ENCODE measurements around the gene SLCO4A1. TPM values are rescaled to one million over a fixed set of nuclear protein-coding genes. Genes with fewer than 3 reads are reported as not detected.

The SLCO4A1 gene
- polyA plus RNA-seq, 1 experiment = 0.09 TPM

DNA sequence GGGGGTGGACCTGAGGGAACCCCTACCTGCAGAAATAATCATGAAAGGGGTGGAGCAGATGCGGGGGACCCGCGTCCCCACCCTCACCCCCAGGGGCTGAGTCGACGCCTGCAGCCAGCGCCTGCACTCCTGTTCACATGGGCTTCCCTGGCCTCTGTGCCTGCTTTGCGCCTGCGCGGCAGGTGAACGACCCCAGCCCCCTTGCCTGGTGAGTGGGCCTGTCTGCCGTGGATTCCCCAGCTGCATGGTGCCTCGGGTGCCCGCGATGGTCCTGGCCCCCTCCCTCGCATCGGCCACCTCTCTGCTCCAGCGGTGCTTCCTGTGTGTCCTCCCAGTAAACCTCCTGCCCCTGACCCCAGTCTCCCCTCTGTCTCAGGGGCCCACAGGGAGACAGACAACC, 47.6 kb downstream of the SLCO4A1 start:
- Histone ChIP-seq H3K4me3 (ENCODE audit: low read depth, low read length) (no peak overlapping the region), H3K27ac (ENCODE audit: low read depth, low read length) (no peak overlapping the region), H3K9me3 (ENCODE audit: control insufficient read depth, insufficient read depth, low read length) (no peaks in the 10 kb centered on the region; the same call in 1 of the 2 replicates), H3K27me3 (ENCODE audit: control insufficient read depth, insufficient read depth, low read length) (peaks cover 30% of the 10 kb centered on the region)
- ChIA-PET POLR2A (no interaction called here), CTCF (no interaction called here)
- TF ChIP-seq, protein P1, sequence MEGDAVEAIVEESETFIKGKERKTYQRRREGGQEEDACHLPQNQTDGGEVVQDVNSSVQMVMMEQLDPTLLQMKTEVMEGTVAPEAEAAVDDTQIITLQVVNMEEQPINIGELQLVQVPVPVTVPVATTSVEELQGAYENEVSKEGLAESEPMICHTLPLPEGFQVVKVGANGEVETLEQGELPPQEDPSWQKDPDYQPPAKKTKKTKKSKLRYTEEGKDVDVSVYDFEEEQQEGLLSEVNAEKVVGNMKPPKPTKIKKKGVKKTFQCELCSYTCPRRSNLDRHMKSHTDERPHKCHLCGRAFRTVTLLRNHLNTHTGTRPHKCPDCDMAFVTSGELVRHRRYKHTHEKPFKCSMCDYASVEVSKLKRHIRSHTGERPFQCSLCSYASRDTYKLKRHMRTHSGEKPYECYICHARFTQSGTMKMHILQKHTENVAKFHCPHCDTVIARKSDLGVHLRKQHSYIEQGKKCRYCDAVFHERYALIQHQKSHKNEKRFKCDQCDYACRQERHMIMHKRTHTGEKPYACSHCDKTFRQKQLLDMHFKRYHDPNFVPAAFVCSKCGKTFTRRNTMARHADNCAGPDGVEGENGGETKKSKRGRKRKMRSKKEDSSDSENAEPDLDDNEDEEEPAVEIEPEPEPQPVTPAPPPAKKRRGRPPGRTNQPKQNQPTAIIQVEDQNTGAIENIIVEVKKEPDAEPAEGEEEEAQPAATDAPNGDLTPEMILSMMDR (IDR thresholded peaks at IDR 0.05; ENCODE audit: low read depth, low read length) = no peak
- DNase-seq (ENCODE audit: low read depth, low spot score) = no peak

DNA sequence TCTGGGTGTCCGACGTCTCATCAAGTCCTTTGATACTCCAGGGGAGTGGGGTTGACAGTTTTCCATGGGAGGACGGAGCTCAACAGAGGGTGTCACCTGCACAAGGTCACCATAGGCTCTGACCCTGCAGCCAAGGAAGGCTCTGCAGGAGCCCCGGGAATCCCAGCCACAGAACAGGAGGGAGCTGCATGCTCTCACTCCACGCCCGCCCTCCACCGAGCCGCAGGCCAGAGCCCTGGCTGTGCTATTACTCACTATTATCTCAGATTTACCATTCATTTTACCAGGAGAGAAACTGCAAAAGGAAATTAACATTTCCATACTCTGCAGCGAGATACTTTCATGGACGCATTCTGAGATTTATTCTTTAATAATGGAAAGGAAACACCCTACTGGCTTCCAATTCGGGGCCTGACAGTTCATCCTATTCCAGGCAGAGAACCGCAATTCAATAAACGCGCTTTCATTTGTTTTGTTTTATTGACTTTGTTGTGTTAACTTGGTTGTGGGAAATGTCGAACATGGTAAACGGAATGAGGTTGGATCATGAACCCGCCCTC, 48.0 kb downstream of the SLCO4A1 start:
- Histone ChIP-seq H3K27me3 (ENCODE audit: control insufficient read depth, insufficient read depth, low read length) (peaks cover 27% of the 10 kb centered on the region), H3K27ac (ENCODE audit: low read depth, low read length) (no peak overlapping the region), H3K4me3 (ENCODE audit: low read depth, low read length) (no peak overlapping the region), H3K9me3 (ENCODE audit: control insufficient read depth, insufficient read depth, low read length) (no peaks in the 10 kb centered on the region; the same call in 1 of the 2 replicates)
- TF ChIP-seq, protein P1 (IDR thresholded peaks at IDR 0.05; ENCODE audit: low read depth, low read length) = no peak
- ChIA-PET CTCF (no interaction called here), POLR2A (interaction anchor here (0.7 kb wide), 1 partner anchor 64 kb away, joined by 8 read pairs; no protein-coding TSS in a partner anchor)
- no peak for DNase-seq (ENCODE audit: low read depth, low spot score)

DNA sequence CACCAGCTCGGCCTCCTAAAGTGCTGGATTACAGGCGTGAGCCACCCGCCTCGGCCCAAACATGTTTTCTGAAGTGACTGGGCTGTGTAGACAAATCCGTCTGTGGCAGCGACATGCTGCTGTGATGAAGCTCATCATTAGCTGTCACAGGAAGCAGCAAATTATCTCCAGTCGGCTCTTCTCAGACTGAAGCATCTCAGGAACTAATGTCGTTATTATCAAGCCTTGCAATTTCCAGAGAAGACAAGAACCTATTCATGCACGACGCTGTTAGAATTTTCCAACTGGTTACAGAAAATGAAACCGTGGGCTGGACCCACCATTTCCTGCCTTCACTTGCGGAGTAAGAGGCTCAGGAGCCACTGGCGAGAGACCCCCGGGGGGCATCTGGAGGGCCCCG, 49.2 kb downstream of the SLCO4A1 start:
- DNase-seq (ENCODE audit: low read depth, low spot score) = no peak
- TF ChIP-seq, protein P1 (IDR thresholded peaks at IDR 0.05; ENCODE audit: low read depth, low read length) = no peak
- no peak overlapping the region for H3K27ac ChIP-seq (ENCODE audit: low read depth, low read length)
- ChIA-PET POLR2A (no interaction called here), CTCF (no interaction called here)
- H3K4me3 ChIP-seq (ENCODE audit: low read depth, low read length) = no peak overlapping the region
- no peaks in the 10 kb centered on the region; the same call in 1 of the 2 replicates for H3K9me3 ChIP-seq (ENCODE audit: control insufficient read depth, insufficient read depth, low read length)
- peaks cover 19% of the 10 kb centered on the region for H3K27me3 ChIP-seq (ENCODE audit: control insufficient read depth, insufficient read depth, low read length)

DNA sequence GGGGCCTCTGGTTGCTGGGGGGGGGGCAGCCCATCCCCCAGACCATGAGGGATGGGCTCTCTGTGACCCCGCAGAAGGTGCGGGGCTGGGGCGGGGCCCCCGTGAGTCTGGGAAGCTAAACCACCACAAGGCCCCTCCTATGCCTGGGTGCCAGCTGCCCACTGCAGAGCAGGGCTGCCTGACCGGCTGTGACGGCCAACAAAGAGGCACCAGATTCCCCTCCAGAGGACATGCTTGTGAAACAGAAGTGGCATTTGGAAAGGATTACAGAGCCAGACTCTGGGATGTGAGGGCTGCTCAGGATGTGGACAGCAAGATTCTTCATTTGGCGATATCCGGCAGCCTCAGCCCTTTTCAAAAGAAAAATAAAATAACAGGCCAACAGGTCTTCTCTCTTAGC, 49.9 kb downstream of the SLCO4A1 start:
- CTCF ChIA-PET = no interaction called here
- peaks cover 16% of the 10 kb centered on the region for H3K27me3 ChIP-seq (ENCODE audit: control insufficient read depth, insufficient read depth, low read length)
- H3K4me3 ChIP-seq (ENCODE audit: low read depth, low read length) = no peak overlapping the region
- no peak for DNase-seq (ENCODE audit: low read depth, low spot score)
- POLR2A ChIA-PET = no interaction called here
- H3K9me3 ChIP-seq (ENCODE audit: control insufficient read depth, insufficient read depth, low read length) = no peaks in the 10 kb centered on the region; the same call in 1 of the 2 replicates
- TF ChIP-seq, protein P1 (IDR thresholded peaks at IDR 0.05; ENCODE audit: low read depth, low read length) = no peak
- H3K27ac ChIP-seq (ENCODE audit: low read depth, low read length) = no peak overlapping the region

DNA sequence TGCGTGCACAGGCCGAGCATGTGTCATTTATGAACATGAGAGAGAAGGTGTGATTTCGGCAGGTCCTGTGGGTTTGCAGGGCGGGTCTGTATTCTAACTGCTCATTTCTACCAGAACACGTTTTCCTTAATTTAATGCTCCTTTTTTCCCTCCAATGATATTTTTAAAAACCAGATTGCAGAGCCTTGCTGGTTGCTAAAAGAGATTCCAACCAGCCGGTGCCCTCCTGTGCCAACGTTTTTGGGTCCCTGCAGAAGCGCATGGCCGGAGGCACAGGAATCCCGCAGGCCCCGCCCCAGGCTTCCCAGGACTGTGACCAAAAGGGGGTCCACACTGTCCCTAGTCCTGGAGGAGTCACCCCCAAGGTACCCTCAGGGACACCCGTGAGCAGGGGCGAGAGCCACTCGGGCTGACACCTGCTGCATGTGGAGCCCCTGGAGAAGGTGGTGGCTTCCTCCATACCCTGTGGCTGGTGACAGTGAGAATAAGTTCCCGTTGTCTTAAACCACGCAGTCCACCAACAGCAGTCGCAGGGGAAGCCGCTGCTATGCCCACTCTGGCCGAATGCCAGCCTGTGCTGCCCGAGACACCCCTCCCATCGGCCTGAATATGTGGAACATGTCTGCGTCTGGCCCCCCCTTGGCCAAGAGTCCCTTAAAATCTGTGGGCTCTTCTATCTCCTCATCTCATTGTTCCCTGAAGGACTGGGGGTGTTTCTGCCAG, 50.7 kb downstream of the SLCO4A1 start:
- TF ChIP-seq, protein P1 (IDR thresholded peaks at IDR 0.05; ENCODE audit: low read depth, low read length) = no peak
- POLR2A ChIA-PET = no interaction called here
- no peak overlapping the region for H3K27ac ChIP-seq (ENCODE audit: low read depth, low read length)
- CTCF ChIA-PET = no interaction called here
- no peak overlapping the region for H3K4me3 ChIP-seq (ENCODE audit: low read depth, low read length)
- peaks cover 19% of the 10 kb centered on the region for H3K27me3 ChIP-seq (ENCODE audit: control insufficient read depth, insufficient read depth, low read length)
- DNase-seq (ENCODE audit: low read depth, low spot score) = no peak
- H3K9me3 ChIP-seq (ENCODE audit: control insufficient read depth, insufficient read depth, low read length) = no peaks in the 10 kb centered on the region; the same call in 1 of the 2 replicates

All from AG04450 (cell line).